GM12872 (cell line): ENCODE measurements around the gene ODC1.

Experiments used
- TF ChIP-seq, protein P1 (sequence below): IDR thresholded peaks from 3 replicates; pipeline ENCODE4 v1.5.1; 2011; ENCODE audit warnings: low read depth, mild to moderate bottlenecking, low read length, moderate library complexity; ENCODE audit not compliant: insufficient read depth

Gene ODC1

DNA sequence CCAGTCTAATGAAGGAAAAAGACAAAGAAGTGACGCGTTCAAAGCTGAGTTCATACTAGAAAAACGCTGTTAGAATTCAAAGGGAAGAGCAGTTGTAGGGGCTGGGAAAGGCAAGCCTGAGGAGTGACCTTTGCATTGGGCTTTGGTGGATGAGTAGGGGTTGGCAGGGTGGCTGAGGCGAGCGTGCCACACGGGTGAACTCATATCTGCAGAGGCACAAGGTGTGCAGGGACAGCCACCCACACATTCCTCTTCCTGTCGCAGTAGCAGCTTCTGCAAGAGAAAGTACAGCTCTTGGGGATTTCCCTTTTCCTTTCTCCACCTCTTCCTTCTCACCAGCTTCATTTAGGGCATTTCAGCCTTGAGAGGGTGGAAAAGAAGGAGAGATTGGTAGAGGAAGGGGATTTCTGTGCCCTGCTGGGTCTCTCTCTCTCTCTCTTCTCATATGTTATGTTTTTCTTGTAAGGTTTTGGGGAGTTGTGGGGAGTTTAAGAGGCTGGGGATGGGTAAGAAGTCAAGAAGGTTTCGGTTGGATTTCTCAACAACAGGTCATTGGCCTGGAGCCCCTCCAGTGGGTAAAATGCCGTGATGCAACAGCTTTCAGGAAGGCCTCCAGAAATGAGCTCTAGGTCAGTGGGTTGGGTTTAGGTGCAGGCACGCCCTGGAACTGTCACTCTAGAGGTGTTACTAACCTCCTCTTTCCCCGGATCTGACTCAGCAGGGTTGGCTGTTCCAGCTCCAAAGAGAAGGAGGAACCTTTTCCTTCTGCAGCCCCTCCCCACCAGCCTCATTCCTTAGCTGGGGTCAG, 40.1 kb downstream of the ODC1 start:
- TF ChIP-seq, protein P1, sequence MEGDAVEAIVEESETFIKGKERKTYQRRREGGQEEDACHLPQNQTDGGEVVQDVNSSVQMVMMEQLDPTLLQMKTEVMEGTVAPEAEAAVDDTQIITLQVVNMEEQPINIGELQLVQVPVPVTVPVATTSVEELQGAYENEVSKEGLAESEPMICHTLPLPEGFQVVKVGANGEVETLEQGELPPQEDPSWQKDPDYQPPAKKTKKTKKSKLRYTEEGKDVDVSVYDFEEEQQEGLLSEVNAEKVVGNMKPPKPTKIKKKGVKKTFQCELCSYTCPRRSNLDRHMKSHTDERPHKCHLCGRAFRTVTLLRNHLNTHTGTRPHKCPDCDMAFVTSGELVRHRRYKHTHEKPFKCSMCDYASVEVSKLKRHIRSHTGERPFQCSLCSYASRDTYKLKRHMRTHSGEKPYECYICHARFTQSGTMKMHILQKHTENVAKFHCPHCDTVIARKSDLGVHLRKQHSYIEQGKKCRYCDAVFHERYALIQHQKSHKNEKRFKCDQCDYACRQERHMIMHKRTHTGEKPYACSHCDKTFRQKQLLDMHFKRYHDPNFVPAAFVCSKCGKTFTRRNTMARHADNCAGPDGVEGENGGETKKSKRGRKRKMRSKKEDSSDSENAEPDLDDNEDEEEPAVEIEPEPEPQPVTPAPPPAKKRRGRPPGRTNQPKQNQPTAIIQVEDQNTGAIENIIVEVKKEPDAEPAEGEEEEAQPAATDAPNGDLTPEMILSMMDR = no peak

DNA sequence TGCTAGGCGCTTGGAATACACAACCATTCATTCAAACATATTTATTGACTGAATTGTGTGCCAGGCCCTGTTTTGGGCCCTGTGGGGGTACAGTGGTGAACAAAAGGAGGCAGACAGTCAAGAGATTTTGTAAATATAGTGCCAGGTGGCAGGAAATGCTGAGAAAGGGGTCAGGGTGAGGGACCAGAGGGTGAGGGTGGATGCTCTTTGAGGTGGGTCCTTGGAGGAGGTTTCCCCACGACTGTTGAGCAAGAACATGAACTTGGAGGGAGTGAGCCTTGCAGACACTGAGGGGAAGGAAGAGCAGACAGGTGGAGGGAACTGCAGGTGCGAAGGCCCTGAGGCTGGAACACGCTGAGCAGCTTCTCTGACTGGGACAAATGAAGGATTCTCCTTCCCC, 40.7 kb downstream of the ODC1 start:
- TF ChIP-seq, protein P1 = no peak

DNA sequence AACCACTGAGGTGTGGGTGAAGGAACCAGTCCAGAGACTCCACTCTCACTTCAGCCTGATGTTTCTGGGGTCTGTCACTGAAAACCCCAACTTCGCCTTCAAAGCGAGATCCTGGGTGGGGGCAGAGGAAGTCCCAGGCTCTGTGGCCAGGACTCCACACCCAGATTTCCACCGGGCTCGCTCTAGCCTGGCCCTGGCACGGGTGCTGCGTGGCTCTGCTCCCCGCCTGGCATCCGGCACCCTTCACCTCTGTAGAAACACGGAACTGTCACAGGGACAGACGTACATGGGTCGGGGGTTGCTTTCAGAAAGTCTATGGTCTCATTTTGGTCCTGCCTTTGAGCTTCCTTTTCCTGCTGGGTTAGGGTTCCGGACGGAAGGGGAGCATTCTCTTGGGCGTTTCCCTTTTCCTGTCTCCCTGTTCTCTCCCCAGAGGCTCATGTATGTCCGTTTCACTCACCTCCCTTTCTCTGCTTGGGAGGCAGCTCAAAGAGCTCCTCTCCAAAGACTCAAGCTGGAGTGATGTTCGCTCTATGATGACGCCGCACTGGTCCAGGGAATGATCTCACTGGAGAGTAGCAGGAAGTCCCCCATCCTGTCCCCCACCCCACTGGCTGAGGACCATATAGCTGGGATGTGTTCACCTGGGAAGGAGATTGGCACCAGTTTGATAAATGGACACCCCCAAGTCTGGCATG, 41.5 kb downstream of the ODC1 start:
- TF ChIP-seq, protein P1 = no peak

DNA sequence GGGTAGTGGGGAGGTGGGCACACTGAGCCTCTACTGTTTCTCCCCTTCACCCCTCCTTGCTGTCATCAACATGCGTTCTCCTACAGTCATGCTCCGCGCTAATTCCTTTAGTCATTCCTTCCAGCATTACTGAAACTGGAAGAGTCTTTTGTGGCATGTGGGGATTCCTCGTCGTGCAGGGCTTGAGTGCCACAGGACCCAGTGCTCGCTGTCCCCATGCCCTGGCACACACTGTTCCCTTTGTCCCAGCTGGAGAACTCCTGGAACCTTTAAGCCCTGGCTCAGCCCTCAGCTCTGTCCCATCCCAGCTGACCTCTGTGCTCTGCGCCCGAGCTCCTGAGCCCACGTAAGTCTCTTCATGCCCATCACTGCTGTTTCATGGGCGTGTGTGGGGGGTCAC, 42.1 kb downstream of the ODC1 start:
- TF ChIP-seq, protein P1 = no peak

DNA sequence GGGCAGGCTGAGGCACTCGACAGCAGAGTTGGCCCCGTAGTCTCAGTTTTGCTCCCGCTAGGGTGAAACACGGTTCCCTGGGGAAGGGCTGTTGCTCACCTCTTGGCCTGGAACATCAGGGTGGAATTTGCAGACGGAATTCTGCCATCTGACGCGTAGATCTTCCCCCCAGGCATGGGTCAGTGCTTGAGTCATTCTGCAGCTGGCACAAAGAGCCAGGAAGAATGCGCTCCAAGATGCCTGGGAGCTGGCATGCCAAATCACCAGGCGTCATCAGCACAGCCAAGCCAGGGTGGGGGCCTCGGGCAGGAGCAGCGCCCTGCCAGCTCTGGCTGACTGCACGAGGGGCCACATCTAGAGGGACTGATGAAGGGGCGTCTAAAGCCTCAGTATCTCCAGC, 42.7 kb downstream of the ODC1 start:
- TF ChIP-seq, protein P1 = no peak

DNA sequence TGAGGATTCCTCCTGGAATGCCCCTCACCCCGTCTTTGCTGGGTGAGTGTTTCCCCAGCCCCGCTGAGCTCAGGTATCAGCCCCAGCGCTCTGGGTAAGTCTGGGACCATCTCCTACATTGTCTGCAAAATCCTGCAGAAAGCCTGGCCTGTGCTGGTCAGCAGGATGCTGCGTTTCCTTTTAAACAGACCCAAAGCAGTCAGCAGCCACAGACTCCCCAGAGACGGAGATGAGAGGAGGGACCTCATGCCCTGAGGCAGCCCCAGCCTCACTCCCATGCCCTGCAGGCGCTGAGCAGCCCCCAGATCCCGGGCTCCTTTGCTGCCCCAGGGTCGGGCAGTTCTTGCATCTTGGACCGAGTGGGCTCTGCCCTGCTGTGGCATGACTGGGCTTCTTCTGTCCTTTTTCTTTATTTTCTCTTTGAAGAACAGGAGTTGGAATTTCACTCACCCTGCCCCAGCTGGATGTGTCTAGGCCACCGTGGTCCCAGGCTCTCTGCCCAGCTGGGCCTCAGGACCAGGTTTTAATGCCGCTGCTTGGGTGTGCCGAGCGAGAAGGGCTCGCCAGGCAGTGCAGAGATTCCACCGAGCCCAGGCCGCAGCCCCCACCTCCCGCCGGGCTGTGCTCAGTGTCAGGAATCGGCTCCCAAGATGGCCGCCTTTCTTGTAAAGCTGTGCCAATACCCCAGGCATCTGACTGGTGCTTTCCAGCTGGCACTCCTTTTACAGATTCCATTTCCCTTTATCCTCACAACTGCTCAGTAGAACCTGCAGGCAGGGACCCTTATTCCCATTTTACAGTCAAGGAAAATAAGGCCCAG, 43.6 kb downstream of the ODC1 start:
- TF ChIP-seq, protein P1 = no peak

DNA sequence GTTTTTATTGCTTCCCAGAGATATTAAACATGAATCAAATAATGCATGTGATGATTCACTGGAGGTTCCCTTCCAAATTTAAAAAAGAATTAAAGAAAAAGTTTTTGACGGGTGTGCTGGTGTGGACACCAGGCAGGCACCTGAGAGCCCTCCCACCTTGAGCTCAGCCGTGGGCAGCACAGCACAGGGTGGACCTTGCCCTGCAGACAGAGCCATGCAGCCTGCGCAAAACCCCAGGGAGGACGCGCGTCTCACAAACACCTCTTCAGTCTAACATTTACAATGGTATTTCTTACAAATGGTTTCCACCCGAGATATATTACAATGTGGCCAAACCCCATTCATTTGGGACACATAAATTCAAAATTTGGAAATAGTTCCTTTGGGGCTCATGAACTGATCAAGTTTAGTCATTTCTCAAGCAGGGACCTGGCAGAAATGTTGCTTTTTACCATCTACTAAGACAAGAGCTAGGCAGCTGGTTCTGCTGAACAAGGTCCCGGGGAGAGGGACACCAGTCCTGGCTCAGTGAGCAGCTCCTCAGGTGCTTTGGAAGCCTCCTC, 45.4 kb downstream of the ODC1 start:
- TF ChIP-seq, protein P1 = no peak
